ENCODE data around the gene SERPINE1.

Gene SERPINE1

DNA sequence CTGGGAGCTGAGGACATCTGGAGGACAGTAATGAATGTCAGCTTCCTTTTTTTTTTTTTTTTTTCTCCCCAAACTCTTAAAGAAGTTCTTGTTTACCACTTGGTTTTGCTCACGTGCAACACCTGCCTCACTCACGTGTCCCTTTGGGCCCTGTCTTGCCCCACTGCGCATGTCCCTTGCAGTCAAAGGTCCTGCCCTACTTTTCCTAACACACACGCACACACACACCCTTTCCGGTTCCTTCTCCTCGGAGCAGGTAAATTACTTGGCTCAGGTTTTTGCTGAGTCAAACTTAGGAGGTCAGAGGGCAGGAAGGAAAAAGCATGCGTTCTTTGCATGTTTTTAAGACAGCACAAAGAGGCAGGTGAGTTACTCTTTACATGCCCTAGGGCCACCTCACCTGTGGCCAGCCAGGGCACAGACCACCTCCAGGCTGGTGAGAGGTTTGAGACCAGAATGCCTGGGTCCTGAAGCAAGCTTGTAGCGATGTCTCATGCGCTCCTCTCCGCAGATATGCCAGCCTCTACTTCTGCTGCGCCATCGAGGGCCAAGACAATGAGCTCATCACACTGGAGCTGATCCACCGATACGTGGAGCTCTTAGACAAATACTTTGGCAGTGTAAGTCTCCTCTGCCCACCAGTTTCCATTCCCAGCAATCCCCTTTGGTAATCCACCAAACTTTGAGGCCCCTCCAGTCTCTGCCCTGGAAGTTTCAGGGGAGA, 30.1 kb downstream of the SERPINE1 start (continued):
- TF ChIP-seq GFI1B (tag by site-specific recombination; IDR thresholded peaks at IDR 0.05) (no peak), ATF2 (tag by site-specific recombination; IDR thresholded peaks at IDR 0.05; ENCODE audit: low read depth) (no peak)
- TF ChIP-seq, protein P1, sequence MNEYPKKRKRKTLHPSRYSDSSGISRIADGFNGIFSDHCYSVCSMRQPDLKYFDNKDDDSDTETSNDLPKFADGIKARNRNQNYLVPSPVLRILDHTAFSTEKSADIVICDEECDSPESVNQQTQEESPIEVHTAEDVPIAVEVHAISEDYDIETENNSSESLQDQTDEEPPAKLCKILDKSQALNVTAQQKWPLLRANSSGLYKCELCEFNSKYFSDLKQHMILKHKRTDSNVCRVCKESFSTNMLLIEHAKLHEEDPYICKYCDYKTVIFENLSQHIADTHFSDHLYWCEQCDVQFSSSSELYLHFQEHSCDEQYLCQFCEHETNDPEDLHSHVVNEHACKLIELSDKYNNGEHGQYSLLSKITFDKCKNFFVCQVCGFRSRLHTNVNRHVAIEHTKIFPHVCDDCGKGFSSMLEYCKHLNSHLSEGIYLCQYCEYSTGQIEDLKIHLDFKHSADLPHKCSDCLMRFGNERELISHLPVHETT (tag by site-specific recombination; IDR thresholded peaks at IDR 0.05) = no peak

GRCh38 chr7:101159696-101160674, 33.1 kb downstream of the SERPINE1 start:
- POLR2A ChIA-PET = interaction anchor here (0.6 kb wide), 3 partner anchors 22 to 270 kb away, joined by 3 to 4 read pairs (median 3); no protein-coding TSS in a partner anchor
- H3K4me3 ChIP-seq (ENCODE audit: low read depth, low read length) = no peak overlapping the region
- H3K27ac ChIP-seq (ENCODE audit: extremely low read depth, low read depth, low read length) = no peak overlapping the region
- peaks cover 13% of the 10 kb centered on the region for H3K4me1 ChIP-seq (ENCODE audit: control insufficient read depth, insufficient read depth, low read length)
- H3K36me3 ChIP-seq (ENCODE audit: control insufficient read depth in 2 of 2, insufficient read depth in 1 of 2, low read length in 2 of 2) = peaks cover 3 to 17% of the 10 kb centered on the region in 2 experiments; a peak in 2 of 3 replicates
- H3K9me3 ChIP-seq (ENCODE audit: control insufficient read depth, insufficient read depth, low read depth, low read length) = no peaks in the 10 kb centered on the region
- CTCF ChIA-PET = interaction anchor here (8.6 kb wide), 1 partner anchor 16 kb away, joined by 84 read pairs; no protein-coding TSS in a partner anchor
- TF ChIP-seq TCF7L2 (IDR thresholded peaks at IDR 0.05; ENCODE audit: borderline replicate concordance, low read depth, low read length) (no peak), ZNF114 (tag by site-specific recombination; IDR thresholded peaks at IDR 0.05) (no peak), ELK4 (IDR thresholded peaks at IDR 0.05; ENCODE audit: borderline replicate concordance, low read depth, low read length) (no peak), ZBTB10 (tag by site-specific recombination; IDR thresholded peaks at IDR 0.05) (no peak), ATF2 (tag by site-specific recombination; IDR thresholded peaks at IDR 0.05; ENCODE audit: low read depth) (no peak), GLIS2 (tag by site-specific recombination; IDR thresholded peaks at IDR 0.05) (peak; percentile 74; the same call in 1 of the 2 replicates), ZNF660 (tag by site-specific recombination; IDR thresholded peaks at IDR 0.05) (no peak), ZNF677 (tag by site-specific recombination; IDR thresholded peaks at IDR 0.05) (no peak), ZNF324 (tag by site-specific recombination; IDR thresholded peaks at IDR 0.05) (no peak), SALL2 (tag by site-specific recombination; IDR thresholded peaks at IDR 0.05; ENCODE audit: borderline replicate concordance) (0 out of 2 replicates have a peak, but pooled peaks have one; percentile 30), ZNF366 (tag by site-specific recombination; conservative IDR thresholded peaks at IDR 0.05) (no peak), ZNF549 (tag by site-specific recombination; IDR thresholded peaks at IDR 0.05) (no peak), HOXA7 (CRISPR knock-in tag; IDR thresholded peaks at IDR 0.05; ENCODE audit: borderline replicate concordance) (no peak), ZNF658 (tag by site-specific recombination; IDR thresholded peaks at IDR 0.05) (no peak), ZNF157 (tag by site-specific recombination; IDR thresholded peaks at IDR 0.05) (0 out of 2 replicates have a peak, but pooled peaks have one; percentile 12), ZNF10 (tag by site-specific recombination; IDR thresholded peaks at IDR 0.05) (no peak), SCRT1 (tag by site-specific recombination; IDR thresholded peaks at IDR 0.05; ENCODE audit: borderline replicate concordance) (no peak)
- TF ChIP-seq, protein P2, sequence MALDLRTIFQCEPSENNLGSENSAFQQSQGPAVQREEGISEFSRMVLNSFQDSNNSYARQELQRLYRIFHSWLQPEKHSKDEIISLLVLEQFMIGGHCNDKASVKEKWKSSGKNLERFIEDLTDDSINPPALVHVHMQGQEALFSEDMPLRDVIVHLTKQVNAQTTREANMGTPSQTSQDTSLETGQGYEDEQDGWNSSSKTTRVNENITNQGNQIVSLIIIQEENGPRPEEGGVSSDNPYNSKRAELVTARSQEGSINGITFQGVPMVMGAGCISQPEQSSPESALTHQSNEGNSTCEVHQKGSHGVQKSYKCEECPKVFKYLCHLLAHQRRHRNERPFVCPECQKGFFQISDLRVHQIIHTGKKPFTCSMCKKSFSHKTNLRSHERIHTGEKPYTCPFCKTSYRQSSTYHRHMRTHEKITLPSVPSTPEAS (tag by site-specific recombination; IDR thresholded peaks at IDR 0.05) = peak; percentile 94
- TF ChIP-seq, protein P3, sequence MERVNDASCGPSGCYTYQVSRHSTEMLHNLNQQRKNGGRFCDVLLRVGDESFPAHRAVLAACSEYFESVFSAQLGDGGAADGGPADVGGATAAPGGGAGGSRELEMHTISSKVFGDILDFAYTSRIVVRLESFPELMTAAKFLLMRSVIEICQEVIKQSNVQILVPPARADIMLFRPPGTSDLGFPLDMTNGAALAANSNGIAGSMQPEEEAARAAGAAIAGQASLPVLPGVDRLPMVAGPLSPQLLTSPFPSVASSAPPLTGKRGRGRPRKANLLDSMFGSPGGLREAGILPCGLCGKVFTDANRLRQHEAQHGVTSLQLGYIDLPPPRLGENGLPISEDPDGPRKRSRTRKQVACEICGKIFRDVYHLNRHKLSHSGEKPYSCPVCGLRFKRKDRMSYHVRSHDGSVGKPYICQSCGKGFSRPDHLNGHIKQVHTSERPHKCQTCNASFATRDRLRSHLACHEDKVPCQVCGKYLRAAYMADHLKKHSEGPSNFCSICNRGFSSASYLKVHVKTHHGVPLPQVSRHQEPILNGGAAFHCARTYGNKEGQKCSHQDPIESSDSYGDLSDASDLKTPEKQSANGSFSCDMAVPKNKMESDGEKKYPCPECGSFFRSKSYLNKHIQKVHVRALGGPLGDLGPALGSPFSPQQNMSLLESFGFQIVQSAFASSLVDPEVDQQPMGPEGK (tag by site-specific recombination; IDR thresholded peaks at IDR 0.05) = peak; percentile 35; the same call in 1 of the 2 replicates

All from HEK293 (cell line).